ENCODE results near the gene EHMT1.

DNA sequence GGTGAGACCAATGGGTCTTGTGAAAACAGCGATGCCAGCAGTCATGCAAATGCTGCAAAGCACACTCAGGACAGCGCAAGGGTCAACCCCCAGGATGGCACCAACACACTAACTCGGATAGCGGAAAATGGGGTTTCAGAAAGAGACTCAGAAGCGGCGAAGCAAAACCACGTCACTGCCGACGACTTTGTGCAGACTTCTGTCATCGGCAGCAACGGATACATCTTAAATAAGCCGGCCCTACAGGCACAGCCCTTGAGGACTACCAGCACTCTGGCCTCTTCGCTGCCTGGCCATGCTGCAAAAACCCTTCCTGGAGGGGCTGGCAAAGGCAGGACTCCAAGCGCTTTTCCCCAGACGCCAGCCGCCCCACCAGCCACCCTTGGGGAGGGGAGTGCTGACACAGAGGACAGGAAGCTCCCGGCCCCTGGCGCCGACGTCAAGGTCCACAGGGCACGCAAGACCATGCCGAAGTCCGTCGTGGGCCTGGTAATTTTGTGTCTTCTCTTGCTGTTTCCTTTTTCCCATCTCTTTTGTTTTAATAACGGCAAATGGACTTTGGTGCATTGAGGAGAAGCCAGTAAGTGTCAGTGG, 98.0 kb downstream of the EHMT1 start:
- no peak for TF ChIP-seq POLR2B (IDR thresholded peaks at IDR 0.05; ENCODE audit: low read depth, partially characterized antibody)
- TF ChIP-seq ID3 (CRISPR knock-in tag; IDR thresholded peaks at IDR 0.05), result no peak
- no peak for TF ChIP-seq ID3 (tag; IDR thresholded peaks at IDR 0.05)
- no peak for TF ChIP-seq ZBTB2 (IDR thresholded peaks at IDR 0.05)
- TF ChIP-seq, protein P1, sequence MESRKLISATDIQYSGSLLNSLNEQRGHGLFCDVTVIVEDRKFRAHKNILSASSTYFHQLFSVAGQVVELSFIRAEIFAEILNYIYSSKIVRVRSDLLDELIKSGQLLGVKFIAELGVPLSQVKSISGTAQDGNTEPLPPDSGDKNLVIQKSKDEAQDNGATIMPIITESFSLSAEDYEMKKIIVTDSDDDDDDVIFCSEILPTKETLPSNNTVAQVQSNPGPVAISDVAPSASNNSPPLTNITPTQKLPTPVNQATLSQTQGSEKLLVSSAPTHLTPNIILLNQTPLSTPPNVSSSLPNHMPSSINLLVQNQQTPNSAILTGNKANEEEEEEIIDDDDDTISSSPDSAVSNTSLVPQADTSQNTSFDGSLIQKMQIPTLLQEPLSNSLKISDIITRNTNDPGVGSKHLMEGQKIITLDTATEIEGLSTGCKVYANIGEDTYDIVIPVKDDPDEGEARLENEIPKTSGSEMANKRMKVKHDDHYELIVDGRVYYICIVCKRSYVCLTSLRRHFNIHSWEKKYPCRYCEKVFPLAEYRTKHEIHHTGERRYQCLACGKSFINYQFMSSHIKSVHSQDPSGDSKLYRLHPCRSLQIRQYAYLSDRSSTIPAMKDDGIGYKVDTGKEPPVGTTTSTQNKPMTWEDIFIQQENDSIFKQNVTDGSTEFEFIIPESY (CRISPR knock-in tag; IDR thresholded peaks at IDR 0.05), result no peak
- TF ChIP-seq, protein P2, sequence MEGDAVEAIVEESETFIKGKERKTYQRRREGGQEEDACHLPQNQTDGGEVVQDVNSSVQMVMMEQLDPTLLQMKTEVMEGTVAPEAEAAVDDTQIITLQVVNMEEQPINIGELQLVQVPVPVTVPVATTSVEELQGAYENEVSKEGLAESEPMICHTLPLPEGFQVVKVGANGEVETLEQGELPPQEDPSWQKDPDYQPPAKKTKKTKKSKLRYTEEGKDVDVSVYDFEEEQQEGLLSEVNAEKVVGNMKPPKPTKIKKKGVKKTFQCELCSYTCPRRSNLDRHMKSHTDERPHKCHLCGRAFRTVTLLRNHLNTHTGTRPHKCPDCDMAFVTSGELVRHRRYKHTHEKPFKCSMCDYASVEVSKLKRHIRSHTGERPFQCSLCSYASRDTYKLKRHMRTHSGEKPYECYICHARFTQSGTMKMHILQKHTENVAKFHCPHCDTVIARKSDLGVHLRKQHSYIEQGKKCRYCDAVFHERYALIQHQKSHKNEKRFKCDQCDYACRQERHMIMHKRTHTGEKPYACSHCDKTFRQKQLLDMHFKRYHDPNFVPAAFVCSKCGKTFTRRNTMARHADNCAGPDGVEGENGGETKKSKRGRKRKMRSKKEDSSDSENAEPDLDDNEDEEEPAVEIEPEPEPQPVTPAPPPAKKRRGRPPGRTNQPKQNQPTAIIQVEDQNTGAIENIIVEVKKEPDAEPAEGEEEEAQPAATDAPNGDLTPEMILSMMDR (IDR thresholded peaks at IDR 0.05 in 2 of 3, conservative IDR thresholded peaks at IDR 0.05 in 1 of 3; ENCODE audit: insufficient read depth in 2 of 3, low read depth in 1 of 3, low read length in 3 of 3), result no peak
- TF ChIP-seq MITF (IDR thresholded peaks at IDR 0.05), result no peak
- no peak for TF ChIP-seq E2F4 (CRISPR knock-in tag; IDR thresholded peaks at IDR 0.05; ENCODE audit: low read depth)
- TF ChIP-seq NCOR1 (IDR thresholded peaks at IDR 0.05), result no peak
- TF ChIP-seq NBN (IDR thresholded peaks at IDR 0.05; ENCODE audit: low read depth), result no peak
- TF ChIP-seq NFYB (IDR thresholded peaks at IDR 0.05; ENCODE audit: extremely low read depth, insufficient read length), result no peak
- no peak for TF ChIP-seq FOXK1 (CRISPR knock-in tag; IDR thresholded peaks at IDR 0.05; ENCODE audit: borderline replicate concordance)
- TF ChIP-seq GTF2F1 (IDR thresholded peaks at IDR 0.05; ENCODE audit: low read depth, low read length), result no peak
